GM19463 (cell line): ENCODE results near the gene PSMG1.
"Not testable (repeated sequence)": the region's sequence is repeated elsewhere in the genome, so short reads cannot be mapped to it uniquely, and the experiment has no call there.

Experiments
- ATAC-seq: cut with Tn5 transposase; IDR thresholded peaks from one replicate; pipeline ENCODE4 v1.9.1; 2021; ENCODE audit warnings: mild to moderate bottlenecking, moderate library complexity; ENCODE audit not compliant: unreplicated experiment

Gene PSMG1, protein sequence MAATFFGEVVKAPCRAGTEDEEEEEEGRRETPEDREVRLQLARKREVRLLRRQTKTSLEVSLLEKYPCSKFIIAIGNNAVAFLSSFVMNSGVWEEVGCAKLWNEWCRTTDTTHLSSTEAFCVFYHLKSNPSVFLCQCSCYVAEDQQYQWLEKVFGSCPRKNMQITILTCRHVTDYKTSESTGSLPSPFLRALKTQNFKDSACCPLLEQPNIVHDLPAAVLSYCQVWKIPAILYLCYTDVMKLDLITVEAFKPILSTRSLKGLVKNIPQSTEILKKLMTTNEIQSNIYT

GRCh38 chr21:39183272-39184049, at the start of gene PSMG1:
PSMG1 (minus strand) TSS chr21:39183451; CDS start chr21:39183385, 66 bp downstream.
- peak; percentile 86 for ATAC-seq

GRCh38 chr21:39232861-39233291, 49.6 kb upstream of the PSMG1 start:
- ATAC-seq, result no peak

DNA sequence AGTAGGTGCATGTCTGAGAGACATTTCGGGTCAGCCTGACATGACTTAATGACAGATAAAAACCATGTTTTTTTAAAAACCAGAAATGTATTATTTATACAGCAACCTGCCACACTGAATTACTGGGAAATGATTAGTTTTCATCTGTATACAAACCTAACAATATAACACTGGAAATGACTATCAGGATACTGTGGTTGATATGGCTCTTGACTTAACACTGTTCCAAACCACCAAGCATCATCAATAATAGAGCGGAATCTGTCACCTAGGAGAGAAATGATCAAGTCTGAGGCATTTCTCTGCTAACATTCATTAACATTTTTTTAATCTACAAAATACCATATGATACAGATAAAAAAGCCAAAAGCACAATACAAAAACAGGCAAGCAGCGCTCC, 41.7 kb upstream of the PSMG1 start:
- no peak for ATAC-seq

- no peak for ATAC-seq
Measured at GRCh38 chr21:39221997-39222486, 38.8 kb upstream of the PSMG1 start.

DNA sequence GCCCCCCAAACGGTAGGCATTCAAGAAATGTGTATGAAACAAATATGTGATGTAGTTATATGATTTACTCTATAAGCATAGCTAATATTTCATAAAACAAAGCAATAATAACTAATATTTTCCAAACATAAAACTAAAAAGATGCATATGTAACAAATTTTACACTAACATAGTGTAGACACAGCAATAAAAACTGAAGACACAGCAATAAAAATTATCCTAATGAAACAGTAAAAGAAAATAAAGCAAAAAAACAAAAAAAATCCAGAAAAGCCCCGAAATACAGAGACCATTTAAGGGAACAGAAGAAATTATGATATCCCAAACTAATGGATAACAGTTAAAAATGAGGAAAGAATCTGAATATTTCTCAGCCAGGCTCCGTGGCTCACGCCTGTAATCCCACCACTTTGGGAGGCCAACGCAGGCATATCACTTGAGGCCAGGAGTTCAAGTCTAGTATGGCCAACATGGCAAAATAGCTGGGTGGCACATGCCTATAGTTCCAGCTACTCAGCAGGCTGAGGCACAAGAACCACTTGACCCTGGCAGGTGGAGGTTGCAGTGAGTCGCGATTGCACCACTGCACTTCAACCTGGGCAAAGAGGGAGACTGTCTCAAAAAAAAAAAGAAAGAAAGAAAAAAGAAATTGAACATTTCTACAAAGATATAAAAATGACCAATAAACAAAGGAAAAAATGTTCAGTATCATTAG, 38.2 kb upstream of the PSMG1 start:
- no peak for ATAC-seq

DNA sequence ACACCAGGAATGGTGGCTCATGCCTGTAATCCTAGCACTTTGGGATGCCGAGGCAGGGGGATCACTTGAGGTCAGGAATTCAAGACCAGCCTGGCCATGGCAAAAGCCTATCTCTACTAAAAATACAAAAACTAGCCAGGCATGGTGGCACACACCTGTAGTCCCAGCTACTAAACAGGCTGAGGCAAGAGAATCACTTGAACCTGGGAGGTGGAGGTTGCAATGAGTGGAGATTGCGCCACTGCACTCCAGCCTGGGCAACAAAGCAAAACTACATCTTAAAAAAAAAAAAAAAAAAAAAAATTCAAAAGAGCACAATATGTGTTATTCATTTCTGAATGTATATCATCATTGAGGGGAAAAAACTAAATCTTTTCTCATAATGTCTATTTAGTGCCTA, 37.6 kb upstream of the PSMG1 start:
- ATAC-seq, result not testable (repeated sequence)

DNA sequence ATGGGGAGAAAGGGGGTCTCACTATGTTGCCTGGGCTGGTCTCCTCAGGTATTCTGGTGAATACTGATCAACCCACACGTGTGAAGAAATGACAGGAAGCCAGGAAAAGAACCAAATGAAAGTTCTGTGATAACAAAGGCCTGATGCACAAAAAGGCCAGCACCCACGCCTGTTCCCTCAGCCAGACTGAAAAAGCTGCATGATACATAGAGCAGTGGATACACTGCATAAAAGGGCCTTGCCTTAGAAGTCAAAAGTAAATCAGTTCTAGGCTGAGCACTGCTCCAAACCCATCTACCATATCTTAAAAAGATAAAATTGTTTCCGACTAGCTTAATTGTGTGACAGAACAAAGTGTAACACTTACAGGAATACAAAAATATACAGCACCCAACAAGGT, 36.9 kb upstream of the PSMG1 start:
- ATAC-seq, result no peak

DNA sequence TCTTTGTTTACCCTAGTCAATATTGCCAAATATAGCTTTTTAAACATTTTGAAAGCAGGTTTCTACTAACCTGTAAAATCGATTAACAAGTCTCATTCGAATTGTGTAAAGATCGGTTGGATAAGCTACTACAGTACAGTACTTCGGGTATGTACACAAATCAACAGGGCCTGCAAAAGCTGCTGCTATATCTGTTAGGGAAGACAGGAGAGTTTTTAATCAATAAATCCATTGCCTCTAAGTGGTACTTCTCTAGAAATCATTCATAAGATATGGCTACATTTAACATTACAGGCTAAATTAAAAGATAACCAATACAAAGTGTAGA, 34.8 kb upstream of the PSMG1 start:
- no peak for ATAC-seq

DNA sequence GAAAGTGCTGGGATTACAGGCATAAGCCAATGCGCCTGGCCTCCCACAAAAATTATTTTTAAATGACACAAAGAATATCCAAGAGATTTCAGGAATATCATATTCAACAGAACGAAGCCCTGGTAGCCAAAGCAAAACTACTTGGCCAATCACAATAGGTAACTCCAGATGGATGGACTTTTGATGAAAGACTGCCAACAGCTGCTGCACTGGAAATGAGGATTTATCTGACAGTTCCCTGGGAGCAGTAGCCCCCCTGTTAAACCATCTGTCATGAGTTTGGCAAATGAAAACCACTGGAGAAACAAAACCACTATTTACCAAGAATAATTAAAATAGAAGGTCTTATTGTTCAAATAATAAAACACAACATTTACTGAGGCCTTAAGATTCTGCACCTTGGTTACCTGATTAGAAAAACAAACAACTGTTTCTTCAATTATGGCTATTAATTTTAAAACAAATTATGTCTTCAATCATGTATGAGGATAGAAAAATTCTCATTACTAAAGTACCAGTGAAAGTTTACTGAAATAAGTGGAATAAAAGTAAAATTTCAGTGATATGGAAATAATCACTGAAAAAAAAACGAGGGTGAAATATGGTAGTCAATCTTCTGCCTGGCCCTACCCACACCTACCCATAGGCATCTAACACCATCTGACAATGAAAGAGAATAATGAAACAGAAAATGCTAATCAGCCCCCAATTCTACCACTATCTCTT, 34.3 kb upstream of the PSMG1 start:
- no peak for ATAC-seq

- ATAC-seq, result no peak
Measured at GRCh38 chr21:39216290-39216689, 33.0 kb upstream of the PSMG1 start.

GRCh38 chr21:39215078-39215477, 31.8 kb upstream of the PSMG1 start:
- no peak for ATAC-seq

DNA sequence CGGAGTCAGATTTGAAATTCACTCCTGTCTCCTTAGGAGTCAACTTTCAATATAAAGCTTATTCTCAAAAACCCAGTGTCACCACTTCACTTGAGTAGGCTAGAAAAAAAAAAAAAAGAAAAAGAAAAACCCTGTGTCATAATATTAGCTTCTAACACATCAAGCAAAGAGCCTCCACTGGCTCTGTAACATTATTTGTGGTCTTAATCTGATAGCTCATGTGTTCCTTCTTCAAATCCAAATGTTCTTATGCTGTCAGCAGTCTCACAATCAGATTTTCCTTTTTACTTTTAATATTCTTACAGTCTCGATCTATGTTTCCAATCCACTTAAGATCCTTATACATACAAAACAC, 26.1 kb upstream of the PSMG1 start:
- no peak for ATAC-seq

DNA sequence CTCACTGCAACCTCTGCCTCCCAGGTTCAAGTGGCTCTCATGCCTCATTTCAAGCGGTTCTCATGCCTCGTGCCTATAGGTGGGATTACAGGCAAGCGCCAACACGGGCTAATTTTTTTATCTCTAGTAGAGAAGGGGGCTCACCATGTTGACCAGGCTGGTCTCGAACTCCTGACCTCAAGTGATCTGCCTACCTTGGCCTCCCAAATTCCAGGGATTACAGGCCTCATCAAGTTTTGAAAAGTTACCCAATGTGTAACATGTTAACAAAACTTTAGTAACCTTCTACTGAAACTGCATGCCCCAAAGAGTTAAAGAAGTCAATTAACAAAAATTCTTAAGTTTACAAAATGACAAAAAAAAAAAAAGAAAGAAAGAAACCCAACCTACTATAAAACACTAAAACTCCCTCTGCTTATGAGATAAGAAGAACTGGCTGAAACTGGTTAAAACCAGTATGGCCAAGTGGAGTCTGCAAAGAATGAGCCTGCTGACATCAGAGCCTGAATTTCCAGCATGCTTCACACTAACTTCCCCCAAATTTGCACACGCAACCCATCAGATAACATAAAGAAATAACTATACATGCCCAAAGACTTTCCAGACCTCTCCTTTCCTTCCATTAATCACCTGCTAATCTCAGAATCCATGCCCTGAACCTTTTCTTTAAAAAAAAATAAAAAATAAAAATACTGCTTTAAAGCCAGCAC, 25.5 kb upstream of the PSMG1 start:
- ATAC-seq, result no peak

- ATAC-seq, result no peak
Measured at GRCh38 chr21:39204134-39204533, 20.9 kb upstream of the PSMG1 start.

DNA sequence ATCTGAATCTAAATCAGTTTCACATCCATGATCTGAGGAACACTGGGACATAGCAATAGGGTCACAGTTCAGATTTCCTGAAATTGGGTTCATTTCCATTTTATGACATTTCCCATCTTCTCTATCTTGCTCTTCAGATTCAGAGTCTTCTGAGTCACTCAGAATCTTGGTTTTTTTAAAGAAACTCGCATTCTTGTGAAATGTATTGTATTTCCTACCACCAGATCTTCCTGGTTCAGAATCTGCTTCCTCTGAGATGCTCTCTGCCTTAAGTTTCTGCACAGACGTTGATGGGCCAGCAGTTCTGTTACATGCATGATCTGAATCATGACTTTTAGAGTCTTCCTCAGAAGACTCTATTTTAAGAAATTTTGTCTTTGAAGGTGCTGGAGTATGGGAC, 15.5 kb upstream of the PSMG1 start:
- no peak for ATAC-seq

DNA sequence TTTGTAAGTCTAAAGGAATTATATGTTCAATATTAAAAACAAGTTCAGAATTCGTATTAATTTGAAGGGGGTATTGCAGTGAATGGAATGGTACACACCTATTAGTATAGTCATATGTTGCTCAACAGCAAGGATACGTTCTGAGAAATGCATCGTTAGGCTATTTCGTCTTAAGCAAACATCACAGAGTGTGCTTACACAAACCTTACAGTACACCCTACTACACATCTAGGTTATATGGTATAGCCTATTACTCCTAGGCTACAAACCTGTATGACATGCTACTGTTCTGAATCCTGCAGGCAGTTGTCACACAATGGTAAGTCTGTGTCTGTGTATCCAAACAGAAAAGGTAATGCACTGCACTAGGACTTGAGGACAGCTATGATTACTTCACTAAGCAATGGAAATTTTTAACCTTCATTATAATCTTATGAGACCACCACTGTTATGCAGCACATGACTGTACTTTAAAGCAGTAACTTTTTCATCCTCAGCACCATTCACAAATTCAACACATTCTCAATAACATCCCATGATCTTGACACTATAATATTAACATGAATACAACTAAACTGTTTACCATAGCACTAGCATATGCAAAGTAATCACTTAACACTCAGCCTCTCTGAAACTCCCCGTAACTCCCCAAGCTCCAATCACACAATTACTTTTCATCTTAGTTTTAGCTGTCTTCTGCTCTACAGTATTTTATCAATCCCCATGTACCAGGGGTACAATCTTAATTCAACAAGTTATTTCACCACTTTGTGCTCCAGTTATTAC, 14.4 kb upstream of the PSMG1 start:
- no peak for ATAC-seq

DNA sequence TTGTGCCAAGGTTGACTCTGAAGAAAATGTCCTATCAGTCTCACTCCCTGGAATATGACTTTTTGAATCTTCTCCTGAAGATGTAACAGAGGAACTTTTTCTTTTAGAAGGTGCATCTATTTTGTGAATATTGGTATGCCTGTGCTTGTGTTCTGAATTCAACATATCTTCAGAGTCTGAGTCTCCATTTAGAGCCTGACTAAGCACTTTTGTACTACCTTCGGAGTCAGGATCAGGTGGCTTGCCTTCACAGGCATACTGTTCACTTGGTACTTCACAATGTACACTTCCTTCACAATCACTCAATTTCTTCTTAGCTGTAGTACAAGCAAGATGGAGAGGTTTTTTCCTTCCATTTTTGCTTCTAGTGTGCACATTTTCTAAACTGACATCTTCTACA, 13.6 kb upstream of the PSMG1 start:
- ATAC-seq, result no peak

DNA sequence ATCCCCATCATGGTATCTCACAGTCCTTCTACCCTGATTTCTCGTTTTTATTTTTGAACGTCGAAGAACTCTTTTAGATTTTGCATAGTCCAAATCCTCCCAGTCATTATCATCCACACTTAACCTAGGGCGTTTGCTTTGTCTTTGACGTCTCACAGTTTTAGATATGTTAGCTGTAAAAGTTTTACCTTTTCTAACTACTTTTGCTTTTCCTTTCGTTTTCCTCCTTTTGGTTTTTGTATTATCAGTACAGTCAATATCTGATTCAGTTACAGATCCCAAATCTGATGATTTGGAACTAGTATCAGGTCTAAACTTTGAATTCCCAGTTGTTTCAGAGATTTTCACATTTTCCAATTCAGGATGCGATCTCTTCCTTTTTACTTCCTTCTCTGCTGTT, 13.1 kb upstream of the PSMG1 start:
- ATAC-seq, result no peak

DNA sequence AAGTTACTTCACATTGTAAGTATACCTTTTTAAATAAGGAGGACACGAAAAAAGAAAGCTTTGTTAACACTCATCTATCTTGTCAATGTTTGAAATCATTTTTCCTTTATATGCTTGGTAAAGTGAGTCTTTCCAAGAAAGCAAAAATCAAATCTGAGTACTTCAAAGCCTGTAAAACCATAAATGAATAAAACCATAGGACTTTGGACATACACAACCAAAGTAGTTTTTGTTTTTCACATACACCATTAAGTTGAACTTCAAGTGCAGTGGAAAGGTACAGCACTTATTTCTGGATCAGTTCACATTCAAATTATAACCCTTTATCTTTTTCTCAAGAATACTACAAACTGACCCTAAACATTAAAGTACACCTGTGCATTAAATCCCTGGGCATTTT, 10.1 kb upstream of the PSMG1 start:
- ATAC-seq, result no peak
